ENCODE measurements around the gene PLRG1.

- no peak for TF ChIP-seq RFX5 (IDR thresholded peaks at IDR 0.05; ENCODE audit: borderline replicate concordance, low read depth, low read length)
- no peak for TF ChIP-seq CTCF (IDR thresholded peaks at IDR 0.05; ENCODE audit: control extremely low read depth in 1 of 3, insufficient read depth in 1 of 3, low read depth in 1 of 3, low read length in 3 of 3)
- no peak for TF ChIP-seq TCF12 (IDR thresholded peaks at IDR 0.05; ENCODE audit: low read depth, low read length)
- no peak for TF ChIP-seq SIX5 (IDR thresholded peaks at IDR 0.05; ENCODE audit: low read depth, low read length)
- TF ChIP-seq JUN (IDR thresholded peaks at IDR 0.05; ENCODE audit: low read depth, low read length) = no peak
- TF ChIP-seq RXRA (IDR thresholded peaks at IDR 0.05; ENCODE audit: insufficient read depth, low read depth, low read length) = no peak
- no peak for TF ChIP-seq FOSL1 (IDR thresholded peaks at IDR 0.05; ENCODE audit: insufficient read depth, low read depth, low read length)
- no peak for TF ChIP-seq CHD2 (IDR thresholded peaks at IDR 0.05; ENCODE audit: low read length)
- no peak for TF ChIP-seq HDAC2 (IDR thresholded peaks at IDR 0.05; ENCODE audit: borderline replicate concordance in 1 of 2, low read depth in 2 of 2, low read length in 2 of 2)
Measured at GRCh38 chr4:154585369-154586018, 35.3 kb upstream of the PLRG1 start.

Measured in H1 (cell line).